ENCODE results near the gene FLT3.

DNA sequence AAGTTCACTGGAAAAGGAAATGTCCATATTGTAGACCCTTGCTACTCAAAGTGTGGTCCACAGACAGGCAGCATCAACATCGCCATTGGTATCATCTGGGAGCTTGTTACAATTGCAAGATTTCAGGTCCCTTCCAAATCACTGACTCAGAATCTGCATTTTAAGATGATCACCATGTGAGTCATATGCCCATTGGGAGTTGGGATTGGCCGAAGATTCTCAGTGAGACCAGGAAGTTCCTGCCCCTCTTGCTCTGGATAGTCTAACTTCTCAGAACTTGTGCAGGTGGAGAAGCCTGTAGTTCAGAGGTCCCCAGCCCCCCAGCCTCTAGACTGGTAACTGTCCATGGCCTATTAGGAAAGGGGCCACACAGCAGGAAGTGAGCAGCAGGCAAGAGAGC lies 63.0 kb downstream of the FLT3 start:
- TF ChIP-seq, protein P1, sequence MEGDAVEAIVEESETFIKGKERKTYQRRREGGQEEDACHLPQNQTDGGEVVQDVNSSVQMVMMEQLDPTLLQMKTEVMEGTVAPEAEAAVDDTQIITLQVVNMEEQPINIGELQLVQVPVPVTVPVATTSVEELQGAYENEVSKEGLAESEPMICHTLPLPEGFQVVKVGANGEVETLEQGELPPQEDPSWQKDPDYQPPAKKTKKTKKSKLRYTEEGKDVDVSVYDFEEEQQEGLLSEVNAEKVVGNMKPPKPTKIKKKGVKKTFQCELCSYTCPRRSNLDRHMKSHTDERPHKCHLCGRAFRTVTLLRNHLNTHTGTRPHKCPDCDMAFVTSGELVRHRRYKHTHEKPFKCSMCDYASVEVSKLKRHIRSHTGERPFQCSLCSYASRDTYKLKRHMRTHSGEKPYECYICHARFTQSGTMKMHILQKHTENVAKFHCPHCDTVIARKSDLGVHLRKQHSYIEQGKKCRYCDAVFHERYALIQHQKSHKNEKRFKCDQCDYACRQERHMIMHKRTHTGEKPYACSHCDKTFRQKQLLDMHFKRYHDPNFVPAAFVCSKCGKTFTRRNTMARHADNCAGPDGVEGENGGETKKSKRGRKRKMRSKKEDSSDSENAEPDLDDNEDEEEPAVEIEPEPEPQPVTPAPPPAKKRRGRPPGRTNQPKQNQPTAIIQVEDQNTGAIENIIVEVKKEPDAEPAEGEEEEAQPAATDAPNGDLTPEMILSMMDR (IDR thresholded peaks at IDR 0.05): no peak
- TF ChIP-seq POLR2A (IDR thresholded peaks at IDR 0.05): no peak
- no peak for TF ChIP-seq POLR2AphosphoS5 (IDR thresholded peaks at IDR 0.05)
- TF ChIP-seq EP300 (IDR thresholded peaks at IDR 0.05): no peak
